Measurements from ENCODE around the gene ZG16.
"Not testable (repeated sequence)": the region's sequence is repeated elsewhere in the genome, so short reads cannot be mapped to it uniquely, and the experiment has no call there.

The ZG16 gene

GRCh38 chr16:29783094-29783953 lies 5.3 kb downstream of the ZG16 start:
- not testable (repeated sequence) for DNase-seq (ENCODE audit: low read depth, low spot score); H3K27ac ChIP-seq

- no peak for DNase-seq (ENCODE audit: low read depth, low spot score)
- no peak overlapping the region for H3K27ac ChIP-seq
Measured at GRCh38 chr16:29784157-29784556, 6.1 kb downstream of the ZG16 start.

- H3K27ac ChIP-seq: no peak overlapping the region
Measured at GRCh38 chr16:29784901-29785500, 6.9 kb downstream of the ZG16 start.

GRCh38 chr16:29787155-29787554 lies 9.1 kb downstream of the ZG16 start:
- not testable (repeated sequence) for H3K27ac ChIP-seq; DNase-seq (ENCODE audit: low read depth, low spot score)

More at GRCh38 chr16:29784901-29785500, 6.9 kb downstream of the ZG16 start:
- no peak for DNase-seq (ENCODE audit: low read depth, low spot score)

GRCh38 chr16:29789775-29790182 lies 11.7 kb downstream of the ZG16 start:
- no peak for DNase-seq (ENCODE audit: low read depth, low spot score)
- peak overlapping the region; percentile 44 for H3K27ac ChIP-seq

GRCh38 chr16:29790183-29790948 lies 12.3 kb downstream of the ZG16 start, which contains the start of gene KIF22:
Gene KIF22, plus strand, starts transcription at chr16:29790751. Its CDS starts 9 bp downstream, at chr16:29790760.
- peak within 1 kb of the TSS; percentile 44 for H3K27ac ChIP-seq
- peak; percentile 93 for DNase-seq (ENCODE audit: low read depth, low spot score)

GRCh38 chr16:29790949-29791844 lies 13.1 kb downstream of the ZG16 start:
- peak overlapping the region; percentile 24 for H3K27ac ChIP-seq

GRCh38 chr16:29791845-29792807 lies 14.1 kb downstream of the ZG16 start:
- DNase-seq (ENCODE audit: low read depth, low spot score): no peak

More at GRCh38 chr16:29790949-29791844, 13.1 kb downstream of the ZG16 start:
- DNase-seq (ENCODE audit: low read depth, low spot score): no peak

GRCh38 chr16:29793153-29793552 lies 15.1 kb downstream of the ZG16 start:
- H3K27ac ChIP-seq; DNase-seq (ENCODE audit: low read depth, low spot score): not testable (repeated sequence)

More at GRCh38 chr16:29791845-29792807, 14.1 kb downstream of the ZG16 start:
- peak overlapping the region; percentile 24 for H3K27ac ChIP-seq

GRCh38 chr16:29794231-29794710 lies 16.2 kb downstream of the ZG16 start:
- no peak overlapping the region for H3K27ac ChIP-seq
- DNase-seq (ENCODE audit: low read depth, low spot score): no peak

GRCh38 chr16:29802416-29802935 lies 24.4 kb downstream of the ZG16 start:
- DNase-seq (ENCODE audit: low read depth, low spot score): no peak
- H3K27ac ChIP-seq: no peak overlapping the region

GRCh38 chr16:29804020-29804419 lies 26.0 kb downstream of the ZG16 start:
- DNase-seq (ENCODE audit: low read depth, low spot score): no peak
- H3K27ac ChIP-seq: no peak overlapping the region

GRCh38 chr16:29804455-29805231 lies 26.6 kb downstream of the ZG16 start:
- DNase-seq (ENCODE audit: low read depth, low spot score): no peak
- H3K27ac ChIP-seq: peak overlapping the region; percentile 80

GRCh38 chr16:29805232-29806098 lies 27.4 kb downstream of the ZG16 start:
- H3K27ac ChIP-seq: peak overlapping the region; percentile 80
- peak; percentile 89 for DNase-seq (ENCODE audit: low read depth, low spot score)

GRCh38 chr16:29806099-29806579 lies 28.1 kb downstream of the ZG16 start, which contains the start of gene MAZ:
Gene MAZ, plus strand, starts transcription at chr16:29806529. Its CDS starts 173 bp downstream, at chr16:29806702.
- peak within 1 kb of the TSS; percentile 81 for H3K27ac ChIP-seq
- peak; percentile 72 for DNase-seq (ENCODE audit: low read depth, low spot score)
